Neural progenitor cell (in vitro differentiated cells): ENCODE data around the gene SNX32. TPM values are rescaled to one million over a fixed set of nuclear protein-coding genes. Genes with fewer than 3 reads are reported as not detected.

Source experiments
- DNase-seq: peaks from one replicate; pipeline ENCODE4 v3.0.0-alpha.2; 2016; ENCODE audit warnings: low spot score
- H2AFZ ChIP-seq: fragments of 200-600 bp; sonication (generic); replicated peaks from 2 replicates; pipeline ENCODE4 v1.6.1; 2016; ENCODE audit warnings: antibody characterized with exemption
- H3F3A ChIP-seq: fragments of 200-600 bp; sonication (generic); 2 replicates; pipeline ENCODE4 v1.6.1; 2016; ENCODE audit warnings: antibody characterized with exemption, low read depth
- H3K27ac ChIP-seq: fragments of 200-600 bp; sonication (generic); 2 replicates; pipeline ENCODE4 v1.5.1; 2016; ENCODE audit warnings: mild to moderate bottlenecking
- H3K27me3 ChIP-seq: fragments of 200-600 bp; sonication (generic); 2 replicates; pipeline ENCODE4 v1.6.1; 2016; ENCODE audit warnings: mild to moderate bottlenecking, moderate library complexity
- H3K36me3 ChIP-seq: fragments of 200-600 bp; sonication (generic); 2 replicates; pipeline ENCODE4 v1.5.1; 2016
- H3K4me1 ChIP-seq: fragments of 200-600 bp; sonication (generic); 2 replicates; pipeline ENCODE4 v1.6.1; 2016; ENCODE audit warnings: mixed run types
- H3K4me2 ChIP-seq: fragments of 200-600 bp; sonication (generic); 2 replicates; pipeline ENCODE4 v1.6.1; 2016
- H3K4me3 ChIP-seq: fragments of 200-600 bp; sonication (generic); 2 replicates; pipeline ENCODE4 v1.5.1; 2016
- H3K79me2 ChIP-seq: fragments of 200-600 bp; sonication (generic); 2 replicates; pipeline ENCODE4 v1.6.1; 2016; ENCODE audit warnings: low read depth
- H3K9ac ChIP-seq: fragments of 200-600 bp; sonication (generic); 2 replicates; pipeline ENCODE4 v1.6.1; 2016
- H3K9me3 ChIP-seq: fragments of 200-600 bp; sonication (generic); 2 replicates; pipeline ENCODE4 v1.5.1; 2016; ENCODE audit warnings: low read depth
- H4K20me1 ChIP-seq: fragments of 200-600 bp; sonication (generic); 2 replicates; pipeline ENCODE4 v1.6.1; 2016; ENCODE audit warnings: low read depth
- H3K27ac Mint-ChIP-seq: 3 replicates; pipeline ENCODE4 v1.8.0; 2021; ENCODE audit warnings: mixed read lengths
- H3K27me3 Mint-ChIP-seq: 2 replicates; pipeline ENCODE4 v1.8.0; 2022; ENCODE audit warnings: low read depth, mild to moderate bottlenecking, inconsistent platforms, moderate library complexity, mixed read lengths; ENCODE audit not compliant: insufficient read depth
- H3K36me3 Mint-ChIP-seq: 3 replicates; pipeline ENCODE4 v1.8.0; 2021; ENCODE audit warnings: mixed read lengths
- H3K4me1 Mint-ChIP-seq: 3 replicates; pipeline ENCODE4 v1.8.0; 2021; ENCODE audit warnings: mixed read lengths
- H3K4me3 Mint-ChIP-seq: 3 replicates; pipeline ENCODE4 v1.8.0; 2021; ENCODE audit warnings: mild to moderate bottlenecking, moderate library complexity, mixed read lengths
- H3K9me3 Mint-ChIP-seq: 3 replicates; pipeline ENCODE4 v1.8.0; 2020; ENCODE audit warnings: mixed read lengths
- CTCF ChIP-seq: fragments of 200-600 bp; sonication (generic); IDR thresholded peaks from 2 replicates; pipeline ENCODE4 v1.5.1; 2017; ENCODE audit warnings: antibody characterized with exemption, mild to moderate bottlenecking
- EZH2 ChIP-seq: fragments of 200-600 bp; sonication (generic); IDR thresholded peaks from 2 replicates; pipeline ENCODE4 v1.6.1; 2017; ENCODE audit warnings: antibody characterized with exemption, mild to moderate bottlenecking, moderate library complexity
- EZH2phosphoT487 ChIP-seq: fragments of 200-600 bp; sonication (generic); IDR thresholded peaks from 2 replicates; pipeline ENCODE4 v1.6.1; 2017; ENCODE audit warnings: antibody characterized with exemption
- total RNA-seq: library from RNA; depleted of rRNA; stranded (reverse); fragments of >200 nt; gene quantifications from 2 replicates; pipeline ENCODE4 v1.2.3, GENCODE V29; 2015; ENCODE audit warnings: low replicate concordance

Gene SNX32
- total RNA-seq, 1 donor from 2014 or later: 1.4 TPM

GRCh38 chr11:65786786-65787636 lies 46.8 kb upstream of the SNX32 start, which contains the start of gene OVOL1:
Gene OVOL1, plus strand, starts transcription at chr11:65787063. Its CDS starts 311 bp downstream, at chr11:65787374.
- Histone ChIP-seq H3K79me2 (no peaks in the 10 kb centered on the region), H3K4me1 (peaks cover 15% of the 10 kb centered on the region), H2AFZ (no peak within 1 kb of the TSS), H3K4me2 (peak within 1 kb of the TSS; percentile 60), H3K9ac (no peak within 1 kb of the TSS), H4K20me1 (peaks cover 10% of the 10 kb centered on the region), H3K27me3 (peaks cover 94% of the 10 kb centered on the region), H3K4me3 (peak within 1 kb of the TSS; percentile 28), H3K9me3 (no peaks in the 10 kb centered on the region), H3K27ac (no peak within 1 kb of the TSS), H3F3A (peaks cover 11% of the 10 kb centered on the region), H3K36me3 (no peaks in the 10 kb centered on the region)
- no peak within 1 kb of the TSS for H3K27ac Mint-ChIP-seq
- peak within 1 kb of the TSS; percentile 53 for H3K4me3 Mint-ChIP-seq
- H3K4me1 Mint-ChIP-seq: peaks cover 10% of the 10 kb centered on the region
- DNase-seq: peak; percentile 54
- H3K9me3 Mint-ChIP-seq: no peaks in the 10 kb centered on the region
- no peaks in the 10 kb centered on the region for H3K36me3 Mint-ChIP-seq
- no peak for TF ChIP-seq CTCF
- TF ChIP-seq EZH2phosphoT487: peak; percentile 99
- TF ChIP-seq EZH2: peak; percentile 98
- peaks cover 61% of the 10 kb centered on the region for H3K27me3 Mint-ChIP-seq

- Histone ChIP-seq H4K20me1 (peaks cover 10% of the 10 kb centered on the region), H3K4me3 (peak overlapping the region; percentile 28), H3K9me3 (no peaks in the 10 kb centered on the region), H3K9ac (no peak overlapping the region), H3K27me3 (peaks cover 85% of the 10 kb centered on the region), H3K4me2 (peak overlapping the region; percentile 60), H2AFZ (no peak overlapping the region), H3K27ac (no peak overlapping the region), H3K36me3 (no peaks in the 10 kb centered on the region), H3K79me2 (no peaks in the 10 kb centered on the region), H3K4me1 (peaks cover 15% of the 10 kb centered on the region), H3F3A (peaks cover 3% of the 10 kb centered on the region)
- Mint-ChIP-seq H3K27ac (no peak overlapping the region), H3K4me1 (peaks cover 10% of the 10 kb centered on the region), H3K9me3 (no peaks in the 10 kb centered on the region), H3K36me3 (no peaks in the 10 kb centered on the region), H3K27me3 (peaks cover 54% of the 10 kb centered on the region), H3K4me3 (peak overlapping the region; percentile 81)
- peak; percentile 99 for TF ChIP-seq EZH2
- TF ChIP-seq CTCF: no peak
- TF ChIP-seq EZH2phosphoT487: peak; percentile 94
- DNase-seq: peak; percentile 51
These were observed 45.8 kb upstream of the SNX32 start for GRCh38 chr11:65787649-65788622.

- Mint-ChIP-seq H3K27ac (no peak overlapping the region), H3K36me3 (no peaks in the 10 kb centered on the region), H3K27me3 (peaks cover 49% of the 10 kb centered on the region), H3K4me1 (peaks cover 10% of the 10 kb centered on the region), H3K9me3 (no peaks in the 10 kb centered on the region), H3K4me3 (peak overlapping the region; percentile 57)
- Histone ChIP-seq H3K9me3 (no peaks in the 10 kb centered on the region), H3K27me3 (peaks cover 76% of the 10 kb centered on the region), H4K20me1 (peaks cover 10% of the 10 kb centered on the region), H3K9ac (no peak overlapping the region), H3K27ac (no peak overlapping the region), H3K4me1 (peaks cover 14% of the 10 kb centered on the region), H3K79me2 (no peaks in the 10 kb centered on the region), H2AFZ (no peak overlapping the region), H3K4me2 (no peak overlapping the region), H3K36me3 (no peaks in the 10 kb centered on the region), H3K4me3 (no peak overlapping the region), H3F3A (peaks cover 3% of the 10 kb centered on the region)
- no peak for TF ChIP-seq EZH2phosphoT487
- no peak for TF ChIP-seq CTCF
- no peak for DNase-seq
These were observed 44.9 kb upstream of the SNX32 start for GRCh38 chr11:65788821-65789220.
